ENCODE results near the gene RARRES1.
A peak's percentile ranks its signal among the peaks of the same experiment; 100 is the strongest.

Gene RARRES1

GRCh38 chr3:158680861-158681260 is 51.4 kb downstream of the RARRES1 start:
- no peak for DNase-seq

- no peak for DNase-seq
Observed at GRCh38 chr3:158679547-158680000, 52.7 kb downstream of the RARRES1 start.

- no peak for DNase-seq
Observed at GRCh38 chr3:158678687-158679086, 53.6 kb downstream of the RARRES1 start.

GRCh38 chr3:158672215-158673176 is 59.8 kb downstream of the RARRES1 start, which contains the start of gene LXN:
Gene LXN (minus strand): TSS chr3:158672648. CDS start chr3:158672478, 170 bp downstream.
- peak; percentile 67 for DNase-seq

- DNase-seq: no peak
Observed at GRCh38 chr3:158671821-158672214, 60.4 kb downstream of the RARRES1 start.

- DNase-seq: no peak
Observed at GRCh38 chr3:158668506-158668905, 63.8 kb downstream of the RARRES1 start.

- DNase-seq: no peak
Observed at GRCh38 chr3:158666416-158666815, 65.8 kb downstream of the RARRES1 start.

GRCh38 chr3:158663832-158664231 is 68.4 kb downstream of the RARRES1 start:
- DNase-seq: no peak

GRCh38 chr3:158663246-158663645 is 69.0 kb downstream of the RARRES1 start:
- DNase-seq: no peak

GRCh38 chr3:158660711-158661110 is 71.5 kb downstream of the RARRES1 start:
- DNase-seq: no peak

GRCh38 chr3:158659454-158660237 is 72.6 kb downstream of the RARRES1 start:
- peak; percentile 40 for DNase-seq

GRCh38 chr3:158658889-158659288 is 73.4 kb downstream of the RARRES1 start:
- DNase-seq: no peak

GRCh38 chr3:158652463-158652862 is 79.8 kb downstream of the RARRES1 start:
- no peak for DNase-seq

- DNase-seq: no peak
Observed at GRCh38 chr3:158651192-158651591, 81.1 kb downstream of the RARRES1 start.

- no peak for DNase-seq
Observed at GRCh38 chr3:158649791-158650190, 82.5 kb downstream of the RARRES1 start.

All from NCI-H69 (cell line).